PC-9 (cell line): ENCODE results near the gene PSMD6.

ENCODE experiments used
- EZH2 ChIP-seq: fragments of 200-600 bp; sonication (generic); IDR thresholded peaks from 2 replicates; pipeline ENCODE4 v1.8.0; 2017; ENCODE audit warnings: antibody characterized with exemption, low read depth
- TF ChIP-seq, protein P1 (sequence below): fragments of 200-600 bp; sonication (generic); conservative IDR thresholded peaks from 2 replicates; pipeline ENCODE4 v1.6.1; 2017; ENCODE audit warnings: mixed run types, antibody characterized with exemption, mild to moderate bottlenecking, moderate library complexity

DNA sequence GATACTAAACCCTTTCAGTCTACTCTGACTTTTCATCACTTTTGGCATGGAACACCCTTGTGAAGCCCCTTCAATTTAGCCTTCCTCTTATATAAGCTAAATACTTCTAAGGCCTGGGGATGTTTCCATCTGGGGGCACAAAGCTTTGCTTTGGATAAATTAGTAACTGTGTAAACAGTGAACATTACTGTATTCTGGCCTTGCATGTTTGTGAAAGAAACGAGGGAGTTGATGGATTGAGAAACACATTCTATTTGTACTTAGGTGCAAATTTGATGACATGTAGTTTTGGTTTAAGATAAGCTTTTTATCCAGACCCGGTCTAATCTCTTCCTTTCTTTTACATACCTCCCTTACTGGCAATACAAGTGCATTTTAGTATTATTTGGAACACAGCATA lies 19.7 kb downstream of the PSMD6 start:
- TF ChIP-seq, protein P1, sequence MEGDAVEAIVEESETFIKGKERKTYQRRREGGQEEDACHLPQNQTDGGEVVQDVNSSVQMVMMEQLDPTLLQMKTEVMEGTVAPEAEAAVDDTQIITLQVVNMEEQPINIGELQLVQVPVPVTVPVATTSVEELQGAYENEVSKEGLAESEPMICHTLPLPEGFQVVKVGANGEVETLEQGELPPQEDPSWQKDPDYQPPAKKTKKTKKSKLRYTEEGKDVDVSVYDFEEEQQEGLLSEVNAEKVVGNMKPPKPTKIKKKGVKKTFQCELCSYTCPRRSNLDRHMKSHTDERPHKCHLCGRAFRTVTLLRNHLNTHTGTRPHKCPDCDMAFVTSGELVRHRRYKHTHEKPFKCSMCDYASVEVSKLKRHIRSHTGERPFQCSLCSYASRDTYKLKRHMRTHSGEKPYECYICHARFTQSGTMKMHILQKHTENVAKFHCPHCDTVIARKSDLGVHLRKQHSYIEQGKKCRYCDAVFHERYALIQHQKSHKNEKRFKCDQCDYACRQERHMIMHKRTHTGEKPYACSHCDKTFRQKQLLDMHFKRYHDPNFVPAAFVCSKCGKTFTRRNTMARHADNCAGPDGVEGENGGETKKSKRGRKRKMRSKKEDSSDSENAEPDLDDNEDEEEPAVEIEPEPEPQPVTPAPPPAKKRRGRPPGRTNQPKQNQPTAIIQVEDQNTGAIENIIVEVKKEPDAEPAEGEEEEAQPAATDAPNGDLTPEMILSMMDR, result no peak
- TF ChIP-seq EZH2, result no peak
